SK-N-MC (cell line): ENCODE results near the gene SLC6A2.

Experiments
- EZH2 ChIP-seq: fragments of 200-600 bp; sonication (generic); IDR thresholded peaks from one replicate; pipeline ENCODE4 v1.6.1; 2017; ENCODE audit warnings: antibody characterized with exemption
- FOXP2 ChIP-seq: optimal IDR thresholded peaks from 2 replicates; pipeline ENCODE3; 2011; ENCODE audit warnings: mild to moderate bottlenecking, moderate library complexity; ENCODE audit not compliant: insufficient read depth; ENCODE audit errors: extremely low read length, control extremely low read depth
- POLR2AphosphoS5 ChIP-seq: IDR thresholded peaks from 2 replicates; pipeline ENCODE4 v1.6.1; 2012; ENCODE audit warnings: mild to moderate bottlenecking, low read depth, low read length, borderline replicate concordance

DNA sequence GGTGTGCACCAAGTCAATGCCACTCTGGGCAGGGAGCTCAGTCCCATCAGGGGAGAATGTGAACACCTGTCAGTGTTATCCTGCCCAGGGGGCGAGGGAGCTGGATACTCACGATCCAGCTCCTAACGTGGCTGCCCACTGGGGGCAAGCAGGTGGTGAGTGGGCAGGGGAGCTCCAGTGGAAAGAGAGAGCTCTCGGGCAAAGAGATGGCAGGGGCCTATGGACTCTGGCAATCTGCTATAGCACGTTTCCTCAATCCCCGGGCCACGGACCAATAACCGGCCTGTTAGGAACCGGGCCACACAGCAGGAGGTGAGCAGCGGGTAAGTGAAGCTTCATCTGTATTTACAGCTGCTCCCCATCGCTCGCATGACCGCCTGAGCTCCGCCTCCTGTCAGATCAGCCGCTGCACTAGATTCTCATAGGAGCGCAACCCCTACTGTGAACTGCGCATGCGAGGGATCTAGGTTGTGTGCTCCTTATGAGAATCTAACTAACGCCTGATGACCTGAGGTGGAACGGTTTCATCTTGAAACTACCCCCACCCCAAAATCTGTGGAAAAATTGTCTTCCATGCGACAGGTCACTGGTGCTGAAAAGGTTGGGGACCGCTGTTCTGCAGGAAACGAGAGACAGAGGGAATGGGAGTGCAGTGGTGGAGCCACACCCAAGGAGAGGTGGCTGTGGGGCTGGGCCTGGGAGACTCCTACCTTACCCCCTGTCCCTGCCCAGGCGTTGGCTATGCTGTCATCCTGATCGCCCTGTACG lies 15.6 kb downstream of the SLC6A2 start:
- TF ChIP-seq EZH2 (no peak), POLR2AphosphoS5 (no peak), FOXP2 (no peak)
